H54 (cell line): ENCODE results near the gene NFKBIZ.
"Not testable (repeated sequence)": the region's sequence is repeated elsewhere in the genome, so short reads cannot be mapped to it uniquely, and the experiment has no call there.

ENCODE experiments used
- DNase-seq: peaks from one replicate; pipeline ENCODE4 v3.0.0; 2011; ENCODE audit warnings: low spot score, mixed read lengths; ENCODE audit not compliant: insufficient read length
- FAIRE-seq: peaks from 3 replicates; lab custom pipeline; 2011; peaks lifted over from hg19 to GRCh38; lab: Jason Lieb, UNC
- POLR2A ChIP-seq: IDR thresholded peaks from 2 replicates; pipeline ENCODE4 v1.6.1; 2011; ENCODE audit warnings: low read depth, mild to moderate bottlenecking, low read length

The NFKBIZ gene

GRCh38 chr3:101862416-101863165, 13.3 kb downstream of the NFKBIZ start:
- no peak for TF ChIP-seq POLR2A
- FAIRE-seq (peak; percentile 30), DNase-seq (no peak)

DNA sequence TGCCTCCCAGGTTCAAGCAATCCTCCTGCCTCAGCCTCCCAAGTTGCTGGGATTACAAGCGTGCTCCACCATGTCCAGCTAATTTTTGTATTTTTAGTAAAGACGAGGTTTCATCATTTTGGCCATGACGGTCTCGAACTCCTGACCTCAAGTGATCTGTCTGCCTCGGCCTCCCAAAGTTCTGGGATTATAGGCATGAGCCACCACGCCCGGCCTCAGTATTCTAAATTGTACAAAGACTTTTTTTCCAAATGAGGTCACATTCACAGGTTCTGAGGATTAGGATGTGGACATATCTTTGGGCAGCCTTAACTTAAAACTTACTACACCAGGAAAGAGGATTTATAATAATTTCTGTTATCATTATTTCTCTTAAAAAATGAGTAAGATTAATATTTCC, 15.6 kb downstream of the NFKBIZ start:
- FAIRE-seq, result not testable (repeated sequence)

DNA sequence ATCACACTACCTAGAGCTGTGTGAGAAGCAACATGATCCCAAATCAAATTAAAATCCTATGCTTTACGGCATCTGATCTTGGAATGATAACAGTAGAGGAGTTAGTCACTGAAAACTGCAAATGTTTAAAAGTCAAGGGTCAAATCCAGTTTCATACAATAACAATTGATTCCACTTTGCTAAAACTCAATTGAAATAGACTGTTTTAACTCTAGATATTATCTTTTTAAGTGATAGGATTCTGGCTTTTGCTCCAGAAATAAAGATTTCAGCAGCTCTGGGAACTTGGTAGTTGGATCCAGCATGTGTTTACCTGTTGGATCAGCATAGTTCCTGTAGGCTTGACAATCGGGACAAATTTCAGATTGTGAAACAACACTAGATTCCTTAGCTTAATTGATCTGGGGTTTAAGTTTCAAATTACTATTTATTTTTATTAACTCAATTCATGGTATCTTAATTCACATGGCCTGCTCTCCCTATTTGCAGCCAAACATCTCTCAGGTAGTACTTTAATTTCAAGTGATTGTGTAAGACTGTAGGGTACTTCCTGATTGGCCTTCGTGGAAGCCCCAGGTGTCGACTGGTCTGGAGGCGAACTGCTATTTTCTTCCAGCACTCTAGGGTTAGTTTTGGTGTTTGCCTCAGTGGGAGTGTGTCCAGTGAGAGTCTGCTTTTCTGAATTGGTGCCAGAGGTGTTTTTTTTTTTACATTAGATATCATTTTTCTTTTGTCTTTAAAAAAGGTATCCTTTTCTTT, 16.6 kb downstream of the NFKBIZ start:
- DNase-seq (no peak), FAIRE-seq (no peak)
- no peak for TF ChIP-seq POLR2A

More for the DNA sequence above, 15.6 kb downstream of the NFKBIZ start:
- not testable (repeated sequence) for DNase-seq

- TF ChIP-seq POLR2A, result no peak
- FAIRE-seq, result no peak
- no peak for DNase-seq
These were observed 18.2 kb downstream of the NFKBIZ start for GRCh38 chr3:101867511-101867910.

DNA sequence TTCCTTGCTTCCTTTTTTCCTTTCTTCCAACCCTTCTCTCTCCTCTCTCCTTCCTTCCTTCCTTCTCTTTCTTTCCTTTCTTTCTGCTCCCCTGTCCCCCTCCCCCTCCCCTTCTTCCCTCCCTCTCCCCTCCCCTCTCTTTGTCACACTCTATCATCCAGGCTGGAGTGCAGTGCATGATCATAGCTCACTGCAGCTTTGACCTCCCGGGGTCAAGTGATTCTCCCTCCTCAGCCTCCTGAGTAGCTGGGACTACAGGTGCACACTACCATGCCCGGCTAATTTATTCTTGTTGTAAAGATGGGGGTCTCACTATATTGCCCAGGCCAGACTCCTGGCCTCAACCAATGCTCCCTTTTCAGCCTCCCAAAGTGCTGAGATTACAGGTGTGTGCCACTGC, 18.7 kb downstream of the NFKBIZ start:
- FAIRE-seq, result no peak
- DNase-seq, result no peak
- no peak for TF ChIP-seq POLR2A

GRCh38 chr3:101868534-101869464, 19.5 kb downstream of the NFKBIZ start:
- no peak for DNase-seq
- FAIRE-seq, result peak; percentile 58
- TF ChIP-seq POLR2A, result no peak

- no peak for TF ChIP-seq POLR2A
- FAIRE-seq (no peak), DNase-seq (no peak)
These were observed 20.8 kb downstream of the NFKBIZ start for GRCh38 chr3:101870138-101870537.

DNA sequence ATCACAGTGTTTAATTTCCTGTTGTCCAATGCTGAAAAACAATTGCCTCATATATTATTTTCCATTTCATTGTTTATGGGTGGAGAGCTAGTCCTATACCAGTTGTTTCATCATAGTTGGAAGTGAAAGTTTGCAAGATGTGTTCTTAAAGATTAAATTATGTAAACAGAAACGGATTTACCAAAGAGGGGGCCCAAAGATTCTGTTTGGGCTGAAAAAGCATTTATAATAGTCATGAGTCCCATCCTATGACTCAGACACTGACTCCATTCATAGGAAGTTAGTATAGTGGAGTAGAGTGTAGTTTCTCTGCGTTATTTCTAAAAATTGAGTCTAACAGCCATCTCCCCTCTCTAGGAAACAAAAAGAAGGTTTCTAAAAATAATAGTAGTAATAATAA, 24.3 kb downstream of the NFKBIZ start:
- no peak for TF ChIP-seq POLR2A
- FAIRE-seq (no peak), DNase-seq (no peak)

DNA sequence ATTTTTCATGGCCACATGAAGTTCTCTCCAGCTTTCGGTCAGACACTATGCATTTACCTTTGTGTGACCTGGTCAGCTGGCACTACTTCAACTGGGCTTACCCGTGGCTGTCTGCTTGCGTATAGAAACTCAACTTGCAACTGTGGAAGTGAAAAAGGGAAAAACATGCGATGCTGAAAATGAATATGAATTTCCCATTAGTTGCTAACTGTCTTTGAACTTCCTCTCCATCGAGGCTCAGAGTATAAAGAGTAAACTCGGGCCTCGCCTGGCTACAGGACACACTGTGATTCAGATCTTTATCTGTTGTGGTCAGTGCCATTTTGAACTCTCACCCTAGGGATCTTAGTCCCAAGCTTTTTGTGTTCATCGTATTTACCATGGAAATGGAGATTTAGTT, 26.8 kb downstream of the NFKBIZ start:
- DNase-seq, result no peak
- no peak for TF ChIP-seq POLR2A
- FAIRE-seq, result no peak

DNA sequence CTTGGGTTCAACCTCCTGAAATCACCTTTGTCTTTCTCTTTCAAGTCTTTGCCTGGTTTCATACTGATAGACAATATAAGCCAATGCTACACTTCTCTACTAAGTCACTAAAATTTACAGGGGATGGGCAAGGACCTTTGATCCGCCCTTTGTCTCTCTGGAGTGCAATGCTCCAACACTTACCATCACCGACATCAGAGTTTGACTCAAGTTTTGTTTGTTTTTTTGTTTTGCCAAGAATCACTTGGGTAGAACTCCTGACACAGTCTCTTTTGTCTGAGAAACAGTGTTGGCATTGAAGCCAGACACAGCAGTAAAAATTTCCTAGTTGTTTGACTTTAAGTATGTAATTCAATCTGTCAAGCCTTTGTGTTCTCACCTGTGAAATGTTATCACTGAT, 29.3 kb downstream of the NFKBIZ start:
- no peak for TF ChIP-seq POLR2A
- no peak for DNase-seq
- FAIRE-seq, result no peak

GRCh38 chr3:101879102-101879501, 29.8 kb downstream of the NFKBIZ start:
- no peak for FAIRE-seq
- no peak for TF ChIP-seq POLR2A

DNA sequence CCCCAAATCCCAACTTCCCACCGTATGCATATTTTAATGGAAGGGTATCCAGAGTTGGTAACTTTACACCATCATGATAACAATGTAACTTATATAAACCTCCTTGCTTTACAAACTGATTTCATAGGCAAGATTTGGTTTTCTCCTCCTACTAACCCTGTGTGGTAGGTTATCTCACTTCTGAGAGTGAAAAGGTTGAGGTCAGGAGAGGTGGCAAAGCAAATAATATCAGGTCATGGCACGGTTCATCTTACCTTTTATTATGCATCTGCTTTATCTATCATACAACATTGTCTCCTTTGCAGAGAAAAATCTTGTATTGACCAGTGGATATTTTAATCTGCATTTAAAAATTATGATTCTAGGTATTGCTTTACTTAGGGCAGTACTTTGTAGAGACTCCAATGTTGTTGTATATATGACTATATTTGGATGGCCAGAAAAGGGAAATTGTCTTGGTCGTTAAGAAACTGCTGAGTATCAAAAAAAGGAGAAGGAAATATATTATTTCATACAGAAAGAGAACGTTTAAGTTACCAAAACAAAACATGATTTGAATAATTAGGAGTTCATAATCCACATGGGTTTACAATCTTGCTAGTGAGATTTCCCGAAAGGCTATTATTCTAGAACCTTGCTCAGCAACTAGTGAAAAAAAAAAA, 30.4 kb downstream of the NFKBIZ start:
- no peak for FAIRE-seq
- TF ChIP-seq POLR2A, result no peak
- DNase-seq, result no peak

More at GRCh38 chr3:101879102-101879501, 29.8 kb downstream of the NFKBIZ start:
- DNase-seq, result no peak

- FAIRE-seq, result no peak
- no peak for DNase-seq
- no peak for TF ChIP-seq POLR2A
These were observed 35.5 kb downstream of the NFKBIZ start for GRCh38 chr3:101884776-101885175.

- not testable (repeated sequence) for FAIRE-seq, DNase-seq
These were observed 36.3 kb downstream of the NFKBIZ start for GRCh38 chr3:101885584-101885983.
